Measurements from ENCODE around the gene NFS1. TPM values are rescaled to one million over a fixed set of nuclear protein-coding genes. Genes with fewer than 3 reads are reported as not detected.

The NFS1 gene
- total RNA-seq, 2 experiments from 2014 or later, result 41.3 to 56.2 TPM

- Histone ChIP-seq H3K9me2 (ENCODE audit: insufficient read depth, low read length) (no peaks in the 10 kb centered on the region), H3K4me2 (ENCODE audit: low read length) (no peak overlapping the region), H3K9me3 (ENCODE audit: low read length) (no peaks in the 10 kb centered on the region), H2AFZ (ENCODE audit: low read length) (no peak overlapping the region), H3K27ac (ENCODE audit: low read depth, low read length, poor library complexity, severe bottlenecking) (no peak overlapping the region), H4K20me1 (ENCODE audit: insufficient read depth, low read length) (peaks cover 18% of the 10 kb centered on the region), H3K4me3 (ENCODE audit: low read depth, low read length, poor library complexity, severe bottlenecking) (no peak overlapping the region), H3K4me1 (ENCODE audit: insufficient read depth, low read length, poor library complexity, severe bottlenecking) (no peaks in the 10 kb centered on the region), H3K79me2 (ENCODE audit: insufficient read depth, low read depth, low read length) (peaks cover 94% of the 10 kb centered on the region; the same call in 1 of the 2 replicates), H3K36me3 (ENCODE audit: insufficient read depth, low read length) (peaks cover 99% of the 10 kb centered on the region)
- intact Hi-C loops (cut with micrococcal nuclease; ENCODE audit: unreplicated experiment), result no loop called here
- POLR2A ChIA-PET, result interaction anchor here (0.9 kb wide), 1 partner anchor 14 kb away, joined by 5 read pairs; no protein-coding TSS in a partner anchor
- CTCF ChIA-PET (ENCODE audit: unreplicated experiment), result no interaction called here
- no peak for TF ChIP-seq EZH2phosphoT487 (IDR thresholded peaks at IDR 0.05; ENCODE audit: borderline replicate concordance, low read depth, low read length)
- TF ChIP-seq, protein P1, sequence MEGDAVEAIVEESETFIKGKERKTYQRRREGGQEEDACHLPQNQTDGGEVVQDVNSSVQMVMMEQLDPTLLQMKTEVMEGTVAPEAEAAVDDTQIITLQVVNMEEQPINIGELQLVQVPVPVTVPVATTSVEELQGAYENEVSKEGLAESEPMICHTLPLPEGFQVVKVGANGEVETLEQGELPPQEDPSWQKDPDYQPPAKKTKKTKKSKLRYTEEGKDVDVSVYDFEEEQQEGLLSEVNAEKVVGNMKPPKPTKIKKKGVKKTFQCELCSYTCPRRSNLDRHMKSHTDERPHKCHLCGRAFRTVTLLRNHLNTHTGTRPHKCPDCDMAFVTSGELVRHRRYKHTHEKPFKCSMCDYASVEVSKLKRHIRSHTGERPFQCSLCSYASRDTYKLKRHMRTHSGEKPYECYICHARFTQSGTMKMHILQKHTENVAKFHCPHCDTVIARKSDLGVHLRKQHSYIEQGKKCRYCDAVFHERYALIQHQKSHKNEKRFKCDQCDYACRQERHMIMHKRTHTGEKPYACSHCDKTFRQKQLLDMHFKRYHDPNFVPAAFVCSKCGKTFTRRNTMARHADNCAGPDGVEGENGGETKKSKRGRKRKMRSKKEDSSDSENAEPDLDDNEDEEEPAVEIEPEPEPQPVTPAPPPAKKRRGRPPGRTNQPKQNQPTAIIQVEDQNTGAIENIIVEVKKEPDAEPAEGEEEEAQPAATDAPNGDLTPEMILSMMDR (conservative IDR thresholded peaks at IDR 0.05; ENCODE audit: low read length), result no peak
- BruUV-seq (replicated peaks), result no TSS peak
- no peak for DNase-seq (ENCODE audit: low spot score)
These were observed 22.5 kb upstream of the NFS1 start for GRCh38 chr20:35721621-35722020.

- Histone ChIP-seq H3K36me3 (ENCODE audit: insufficient read depth, low read length) (peaks cover 99% of the 10 kb centered on the region), H2AFZ (ENCODE audit: low read length) (no peak overlapping the region), H3K79me2 (ENCODE audit: insufficient read depth, low read depth, low read length) (peaks cover 93% of the 10 kb centered on the region; the same call in 1 of the 2 replicates), H3K4me2 (ENCODE audit: low read length) (no peak overlapping the region), H4K20me1 (ENCODE audit: insufficient read depth, low read length) (peaks cover 18% of the 10 kb centered on the region), H3K9me2 (ENCODE audit: insufficient read depth, low read length) (no peaks in the 10 kb centered on the region), H3K27ac (ENCODE audit: low read depth, low read length, poor library complexity, severe bottlenecking) (no peak overlapping the region), H3K4me3 (ENCODE audit: low read depth, low read length, poor library complexity, severe bottlenecking) (no peak overlapping the region), H3K4me1 (ENCODE audit: insufficient read depth, low read length, poor library complexity, severe bottlenecking) (no peaks in the 10 kb centered on the region), H3K9me3 (ENCODE audit: low read length) (no peaks in the 10 kb centered on the region)
- intact Hi-C loops (cut with micrococcal nuclease; ENCODE audit: unreplicated experiment), result no loop called here
- no peak for DNase-seq (ENCODE audit: low spot score)
- ChIA-PET CTCF (ENCODE audit: unreplicated experiment) (no interaction called here), POLR2A (no interaction called here)
- no peak for TF ChIP-seq EZH2phosphoT487 (IDR thresholded peaks at IDR 0.05; ENCODE audit: borderline replicate concordance, low read depth, low read length)
- TF ChIP-seq, protein P1 (conservative IDR thresholded peaks at IDR 0.05; ENCODE audit: low read length), result no peak
- no TSS peak for BruUV-seq (replicated peaks)
These were observed 22.1 kb upstream of the NFS1 start for GRCh38 chr20:35721219-35721618.

Data from OCI-LY7 (cell line).